HEK293 (cell line): ENCODE data around the gene MKNK2.

Source experiments
- BCL11A ChIP-seq: fragments of 450-650 bp; formaldehyde crosslinking; IDR thresholded peaks from 2 replicates; pipeline ENCODE4 v1.5.1; 2016; ENCODE audit warnings: low read depth, missing biosample characterization, missing genetic modification characterization
- GFI1B ChIP-seq: fragments of 450-650 bp; formaldehyde crosslinking; IDR thresholded peaks from 2 replicates; pipeline ENCODE4 v1.5.1; 2016; ENCODE audit warnings: missing biosample characterization, missing genetic modification characterization
- HOXA7 ChIP-seq: sonication (generic); formaldehyde crosslinking; IDR thresholded peaks from 2 replicates; pipeline ENCODE4 v1.8.1; 2022; ENCODE audit warnings: missing genetic modification reagents, borderline replicate concordance
- OSR2 ChIP-seq: fragments of 450-650 bp; formaldehyde crosslinking; IDR thresholded peaks from 2 replicates; pipeline ENCODE4 v1.5.1; 2016; ENCODE audit warnings: missing biosample characterization, missing genetic modification characterization
- REPIN1 ChIP-seq: fragments of 450-650 bp; formaldehyde crosslinking; IDR thresholded peaks from 2 replicates; pipeline ENCODE4 v1.5.1; 2017; ENCODE audit warnings: missing biosample characterization, missing genetic modification characterization, low read depth
- SALL2 ChIP-seq: fragments of 450-650 bp; formaldehyde crosslinking; IDR thresholded peaks from 2 replicates; pipeline ENCODE4 v1.5.0; 2017; ENCODE audit warnings: missing biosample characterization, mild to moderate bottlenecking, missing genetic modification characterization, borderline replicate concordance
- YY1 ChIP-seq: fragments of 450-650 bp; formaldehyde crosslinking; IDR thresholded peaks from 2 replicates; pipeline ENCODE4 v1.5.1; 2018; ENCODE audit warnings: missing biosample characterization, missing genetic modification characterization
- ZBTB20 ChIP-seq: fragments of 450-650 bp; formaldehyde crosslinking; IDR thresholded peaks from 2 replicates; pipeline ENCODE4 v1.5.1; 2016; ENCODE audit warnings: missing biosample characterization, missing genetic modification characterization
- ZNF140 ChIP-seq: fragments of 450-650 bp; formaldehyde crosslinking; IDR thresholded peaks from 2 replicates; pipeline ENCODE4 v1.5.1; 2016; ENCODE audit warnings: missing biosample characterization, missing genetic modification characterization
- ZNF2 ChIP-seq: fragments of 450-650 bp; formaldehyde crosslinking; IDR thresholded peaks from 2 replicates; pipeline ENCODE4 v1.5.1; 2016; ENCODE audit warnings: missing biosample characterization, missing genetic modification characterization
- ZNF211 ChIP-seq: fragments of 450-650 bp; formaldehyde crosslinking; IDR thresholded peaks from 2 replicates; pipeline ENCODE4 v1.5.1; 2016; ENCODE audit warnings: low read depth, missing biosample characterization, missing genetic modification characterization
- ZNF302 ChIP-seq: fragments of 450-650 bp; formaldehyde crosslinking; IDR thresholded peaks from 2 replicates; pipeline ENCODE4 v1.5.1; 2016; ENCODE audit warnings: missing biosample characterization, missing genetic modification characterization, low read depth
- ZNF335 ChIP-seq: fragments of 450-650 bp; formaldehyde crosslinking; conservative IDR thresholded peaks from 2 replicates; pipeline ENCODE4 v1.5.1; 2016; ENCODE audit warnings: missing biosample characterization, missing genetic modification characterization
- ZNF404 ChIP-seq: fragments of 450-650 bp; formaldehyde crosslinking; IDR thresholded peaks from 2 replicates; pipeline ENCODE4 v1.5.1; 2017; ENCODE audit warnings: missing biosample characterization, missing genetic modification characterization
- ZNF549 ChIP-seq: fragments of 450-650 bp; IDR thresholded peaks from 2 replicates; pipeline ENCODE4 v1.5.1; 2018; ENCODE audit warnings: missing biosample characterization, missing genetic modification characterization, mild to moderate bottlenecking, inconsistent platforms, moderate library complexity
- ZNF621 ChIP-seq: fragments of 450-650 bp; formaldehyde crosslinking; IDR thresholded peaks from 2 replicates; pipeline ENCODE4 v1.5.1; 2017; ENCODE audit warnings: missing biosample characterization, missing genetic modification characterization
- ZNF701 ChIP-seq: fragments of 450-650 bp; formaldehyde crosslinking; IDR thresholded peaks from 2 replicates; pipeline ENCODE4 v1.5.1; 2016; ENCODE audit warnings: missing biosample characterization, missing genetic modification characterization
- ZNF768 ChIP-seq: fragments of 450-650 bp; formaldehyde crosslinking; IDR thresholded peaks from 2 replicates; pipeline ENCODE4 v1.5.1; 2018; ENCODE audit warnings: missing biosample characterization, mild to moderate bottlenecking, missing genetic modification characterization
- ZNF791 ChIP-seq: fragments of 450-650 bp; formaldehyde crosslinking; IDR thresholded peaks from 2 replicates; pipeline ENCODE4 v1.5.1; 2016; ENCODE audit warnings: missing biosample characterization, missing genetic modification characterization
- ZNF837 ChIP-seq: fragments of 450-650 bp; formaldehyde crosslinking; IDR thresholded peaks from 2 replicates; pipeline ENCODE4 v1.5.1; 2016; ENCODE audit warnings: missing biosample characterization, missing genetic modification characterization
- TF ChIP-seq, protein P1 (sequence below): fragments of 450-650 bp; formaldehyde crosslinking; IDR thresholded peaks from 2 replicates; pipeline ENCODE4 v1.5.1; 2017; ENCODE audit warnings: missing biosample characterization, missing genetic modification characterization
- TF ChIP-seq, protein P2 (sequence below): fragments of 450-650 bp; formaldehyde crosslinking; IDR thresholded peaks from 2 replicates; pipeline ENCODE4 v1.5.1; 2017; ENCODE audit warnings: missing biosample characterization, missing genetic modification characterization
- TF ChIP-seq, protein P3 (sequence below): fragments of 450-650 bp; formaldehyde crosslinking; IDR thresholded peaks from 2 replicates; pipeline ENCODE4 v1.5.1; 2016; ENCODE audit warnings: missing biosample characterization, missing genetic modification characterization
- TF ChIP-seq, protein P4 (sequence below): fragments of 450-650 bp; formaldehyde crosslinking; IDR thresholded peaks from 2 replicates; pipeline ENCODE4 v1.5.1; 2016; ENCODE audit warnings: missing biosample characterization, missing genetic modification characterization
- TF ChIP-seq, protein P5 (sequence below): fragments of 450-650 bp; formaldehyde crosslinking; IDR thresholded peaks from 2 replicates; pipeline ENCODE4 v1.5.1; 2016; ENCODE audit warnings: missing biosample characterization, missing genetic modification characterization, low read depth
- TF ChIP-seq, protein P6 (sequence below): fragments of 450-650 bp; formaldehyde crosslinking; IDR thresholded peaks from 2 replicates; pipeline ENCODE4 v1.5.1; 2016; ENCODE audit warnings: missing biosample characterization, missing genetic modification characterization
- TF ChIP-seq, protein P7 (sequence below): fragments of 450-650 bp; formaldehyde crosslinking; IDR thresholded peaks from 2 replicates; pipeline ENCODE4 v1.5.1; 2016; ENCODE audit warnings: missing biosample characterization, missing genetic modification characterization

The MKNK2 gene

DNA sequence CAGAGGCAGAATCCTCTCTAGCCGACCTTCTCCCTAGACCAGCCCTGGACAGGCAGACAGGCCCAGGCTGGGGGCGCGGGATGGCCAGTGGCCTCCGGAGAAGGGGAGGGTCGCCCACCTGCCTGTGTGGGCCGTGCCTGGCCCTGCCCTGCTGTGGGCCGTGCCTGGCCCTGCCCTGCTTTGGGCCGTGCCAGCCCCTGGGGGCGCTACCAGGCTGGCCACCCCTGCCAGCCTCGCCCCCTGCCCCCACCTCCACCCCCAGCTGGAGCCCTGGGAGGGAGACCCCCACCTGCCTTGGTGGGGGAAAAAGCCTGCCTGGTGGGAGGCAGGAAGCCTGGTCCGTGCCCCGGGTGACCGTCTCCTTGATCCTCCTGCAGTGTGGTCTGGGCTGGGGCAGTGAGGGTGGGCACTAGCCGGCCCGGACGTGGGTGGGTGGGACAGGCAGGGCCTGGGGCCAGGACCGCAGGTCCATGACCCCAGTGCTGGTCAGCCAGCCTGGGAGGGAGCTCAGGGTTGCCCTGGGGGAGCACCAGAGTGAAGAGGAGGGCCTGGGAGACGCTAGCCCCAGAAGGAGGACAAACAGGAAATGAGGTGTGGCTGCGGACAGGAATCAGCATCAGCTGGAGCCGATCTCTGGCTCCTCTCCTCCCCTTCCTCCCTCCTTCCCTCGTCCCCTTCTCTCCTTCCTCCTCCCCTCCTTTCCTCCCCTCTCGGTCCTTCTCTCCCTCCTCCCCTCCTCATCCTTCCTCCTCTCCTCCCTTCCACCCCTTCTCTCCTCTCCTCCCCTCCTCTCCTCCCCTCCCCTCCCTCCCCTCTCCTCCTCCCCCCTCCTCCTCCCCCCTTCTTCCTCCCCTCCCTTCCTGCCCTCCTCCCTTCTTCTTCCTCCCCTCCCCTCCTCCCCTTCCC, 5.1 kb upstream of the MKNK2 start (continued):
- TF ChIP-seq ZNF549 (tag by site-specific recombination) (no peak), ZBTB20 (tag by site-specific recombination) (peak; percentile 65; the same call in 1 of the 2 replicates), ZNF621 (tag by site-specific recombination) (no peak), ZNF335 (tag by site-specific recombination) (no peak), GFI1B (tag by site-specific recombination) (no peak), ZNF302 (tag by site-specific recombination) (no peak), ZNF211 (tag by site-specific recombination) (no peak), ZNF701 (tag by site-specific recombination) (no peak), ZNF768 (tag by site-specific recombination) (no peak), ZNF837 (tag by site-specific recombination) (no peak), ZNF791 (tag by site-specific recombination) (no peak), HOXA7 (CRISPR knock-in tag) (no peak), ZNF140 (tag by site-specific recombination) (no peak), ZNF404 (tag by site-specific recombination) (no peak), ZNF2 (no peak), REPIN1 (tag by site-specific recombination) (no peak), OSR2 (tag by site-specific recombination) (no peak), YY1 (tag by site-specific recombination) (no peak), BCL11A (tag by site-specific recombination) (no peak), SALL2 (tag by site-specific recombination) (no peak)
- TF ChIP-seq, protein P1, sequence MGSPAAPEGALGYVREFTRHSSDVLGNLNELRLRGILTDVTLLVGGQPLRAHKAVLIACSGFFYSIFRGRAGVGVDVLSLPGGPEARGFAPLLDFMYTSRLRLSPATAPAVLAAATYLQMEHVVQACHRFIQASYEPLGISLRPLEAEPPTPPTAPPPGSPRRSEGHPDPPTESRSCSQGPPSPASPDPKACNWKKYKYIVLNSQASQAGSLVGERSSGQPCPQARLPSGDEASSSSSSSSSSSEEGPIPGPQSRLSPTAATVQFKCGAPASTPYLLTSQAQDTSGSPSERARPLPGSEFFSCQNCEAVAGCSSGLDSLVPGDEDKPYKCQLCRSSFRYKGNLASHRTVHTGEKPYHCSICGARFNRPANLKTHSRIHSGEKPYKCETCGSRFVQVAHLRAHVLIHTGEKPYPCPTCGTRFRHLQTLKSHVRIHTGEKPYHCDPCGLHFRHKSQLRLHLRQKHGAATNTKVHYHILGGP (tag by site-specific recombination), result no peak
- TF ChIP-seq, protein P2, sequence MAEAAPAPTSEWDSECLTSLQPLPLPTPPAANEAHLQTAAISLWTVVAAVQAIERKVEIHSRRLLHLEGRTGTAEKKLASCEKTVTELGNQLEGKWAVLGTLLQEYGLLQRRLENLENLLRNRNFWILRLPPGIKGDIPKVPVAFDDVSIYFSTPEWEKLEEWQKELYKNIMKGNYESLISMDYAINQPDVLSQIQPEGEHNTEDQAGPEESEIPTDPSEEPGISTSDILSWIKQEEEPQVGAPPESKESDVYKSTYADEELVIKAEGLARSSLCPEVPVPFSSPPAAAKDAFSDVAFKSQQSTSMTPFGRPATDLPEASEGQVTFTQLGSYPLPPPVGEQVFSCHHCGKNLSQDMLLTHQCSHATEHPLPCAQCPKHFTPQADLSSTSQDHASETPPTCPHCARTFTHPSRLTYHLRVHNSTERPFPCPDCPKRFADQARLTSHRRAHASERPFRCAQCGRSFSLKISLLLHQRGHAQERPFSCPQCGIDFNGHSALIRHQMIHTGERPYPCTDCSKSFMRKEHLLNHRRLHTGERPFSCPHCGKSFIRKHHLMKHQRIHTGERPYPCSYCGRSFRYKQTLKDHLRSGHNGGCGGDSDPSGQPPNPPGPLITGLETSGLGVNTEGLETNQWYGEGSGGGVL (tag by site-specific recombination), result peak; percentile 47; the same call in 1 of the 2 replicates
- TF ChIP-seq, protein P3, sequence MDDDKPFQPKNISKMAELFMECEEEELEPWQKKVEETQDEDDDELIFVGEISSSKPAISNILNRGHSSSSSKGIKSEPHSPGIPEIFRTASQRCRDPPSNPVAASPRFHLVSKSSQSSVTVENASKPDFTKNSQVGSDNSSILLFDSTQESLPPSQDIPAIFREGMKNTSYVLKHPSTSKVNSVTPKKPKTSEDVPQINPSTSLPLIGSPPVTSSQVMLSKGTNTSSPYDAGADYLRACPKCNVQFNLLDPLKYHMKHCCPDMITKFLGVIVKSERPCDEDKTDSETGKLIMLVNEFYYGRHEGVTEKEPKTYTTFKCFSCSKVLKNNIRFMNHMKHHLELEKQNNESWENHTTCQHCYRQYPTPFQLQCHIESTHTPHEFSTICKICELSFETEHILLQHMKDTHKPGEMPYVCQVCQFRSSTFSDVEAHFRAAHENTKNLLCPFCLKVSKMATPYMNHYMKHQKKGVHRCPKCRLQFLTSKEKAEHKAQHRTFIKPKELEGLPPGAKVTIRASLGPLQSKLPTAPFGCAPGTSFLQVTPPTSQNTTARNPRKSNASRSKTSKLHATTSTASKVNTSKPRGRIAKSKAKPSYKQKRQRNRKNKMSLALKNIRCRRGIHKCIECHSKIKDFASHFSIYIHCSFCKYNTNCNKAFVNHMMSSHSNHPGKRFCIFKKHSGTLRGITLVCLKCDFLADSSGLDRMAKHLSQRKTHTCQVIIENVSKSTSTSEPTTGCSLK (tag by site-specific recombination), result no peak
- TF ChIP-seq, protein P4, sequence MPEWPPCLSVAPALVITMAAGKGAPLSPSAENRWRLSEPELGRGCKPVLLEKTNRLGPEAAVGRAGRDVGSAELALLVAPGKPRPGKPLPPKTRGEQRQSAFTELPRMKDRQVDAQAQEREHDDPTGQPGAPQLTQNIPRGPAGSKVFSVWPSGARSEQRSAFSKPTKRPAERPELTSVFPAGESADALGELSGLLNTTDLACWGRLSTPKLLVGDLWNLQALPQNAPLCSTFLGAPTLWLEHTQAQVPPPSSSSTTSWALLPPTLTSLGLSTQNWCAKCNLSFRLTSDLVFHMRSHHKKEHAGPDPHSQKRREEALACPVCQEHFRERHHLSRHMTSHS (tag by site-specific recombination), result no peak
- TF ChIP-seq, protein P5, sequence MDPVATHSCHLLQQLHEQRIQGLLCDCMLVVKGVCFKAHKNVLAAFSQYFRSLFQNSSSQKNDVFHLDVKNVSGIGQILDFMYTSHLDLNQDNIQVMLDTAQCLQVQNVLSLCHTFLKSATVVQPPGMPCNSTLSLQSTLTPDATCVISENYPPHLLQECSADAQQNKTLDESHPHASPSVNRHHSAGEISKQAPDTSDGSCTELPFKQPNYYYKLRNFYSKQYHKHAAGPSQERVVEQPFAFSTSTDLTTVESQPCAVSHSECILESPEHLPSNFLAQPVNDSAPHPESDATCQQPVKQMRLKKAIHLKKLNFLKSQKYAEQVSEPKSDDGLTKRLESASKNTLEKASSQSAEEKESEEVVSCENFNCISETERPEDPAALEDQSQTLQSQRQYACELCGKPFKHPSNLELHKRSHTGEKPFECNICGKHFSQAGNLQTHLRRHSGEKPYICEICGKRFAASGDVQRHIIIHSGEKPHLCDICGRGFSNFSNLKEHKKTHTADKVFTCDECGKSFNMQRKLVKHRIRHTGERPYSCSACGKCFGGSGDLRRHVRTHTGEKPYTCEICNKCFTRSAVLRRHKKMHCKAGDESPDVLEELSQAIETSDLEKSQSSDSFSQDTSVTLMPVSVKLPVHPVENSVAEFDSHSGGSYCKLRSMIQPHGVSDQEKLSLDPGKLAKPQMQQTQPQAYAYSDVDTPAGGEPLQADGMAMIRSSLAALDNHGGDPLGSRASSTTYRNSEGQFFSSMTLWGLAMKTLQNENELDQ (tag by site-specific recombination), result no peak
- TF ChIP-seq, protein P6, sequence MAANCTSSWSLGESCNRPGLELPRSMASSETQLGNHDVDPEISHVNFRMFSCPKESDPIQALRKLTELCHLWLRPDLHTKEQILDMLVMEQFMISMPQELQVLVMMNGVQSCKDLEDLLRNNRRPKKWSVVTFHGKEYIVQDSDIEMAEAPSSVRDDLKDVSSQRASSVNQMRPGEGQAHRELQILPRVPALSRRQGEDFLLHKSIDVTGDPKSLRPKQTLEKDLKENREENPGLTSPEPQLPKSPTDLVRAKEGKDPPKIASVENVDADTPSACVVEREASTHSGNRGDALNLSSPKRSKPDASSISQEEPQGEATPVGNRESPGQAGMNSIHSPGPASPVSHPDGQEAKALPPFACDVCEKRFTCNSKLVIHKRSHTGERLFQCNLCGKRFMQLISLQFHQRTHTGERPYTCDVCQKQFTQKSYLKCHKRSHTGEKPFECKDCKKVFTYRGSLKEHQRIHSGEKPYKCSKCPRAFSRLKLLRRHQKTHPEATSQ (tag by site-specific recombination), result no peak
- TF ChIP-seq, protein P7, sequence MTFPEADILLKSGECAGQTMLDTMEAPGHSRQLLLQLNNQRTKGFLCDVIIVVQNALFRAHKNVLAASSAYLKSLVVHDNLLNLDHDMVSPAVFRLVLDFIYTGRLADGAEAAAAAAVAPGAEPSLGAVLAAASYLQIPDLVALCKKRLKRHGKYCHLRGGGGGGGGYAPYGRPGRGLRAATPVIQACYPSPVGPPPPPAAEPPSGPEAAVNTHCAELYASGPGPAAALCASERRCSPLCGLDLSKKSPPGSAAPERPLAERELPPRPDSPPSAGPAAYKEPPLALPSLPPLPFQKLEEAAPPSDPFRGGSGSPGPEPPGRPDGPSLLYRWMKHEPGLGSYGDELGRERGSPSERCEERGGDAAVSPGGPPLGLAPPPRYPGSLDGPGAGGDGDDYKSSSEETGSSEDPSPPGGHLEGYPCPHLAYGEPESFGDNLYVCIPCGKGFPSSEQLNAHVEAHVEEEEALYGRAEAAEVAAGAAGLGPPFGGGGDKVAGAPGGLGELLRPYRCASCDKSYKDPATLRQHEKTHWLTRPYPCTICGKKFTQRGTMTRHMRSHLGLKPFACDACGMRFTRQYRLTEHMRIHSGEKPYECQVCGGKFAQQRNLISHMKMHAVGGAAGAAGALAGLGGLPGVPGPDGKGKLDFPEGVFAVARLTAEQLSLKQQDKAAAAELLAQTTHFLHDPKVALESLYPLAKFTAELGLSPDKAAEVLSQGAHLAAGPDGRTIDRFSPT, result 0 out of 2 replicates have a peak, but pooled peaks have one; percentile 67
